Dermis blood vessel endothelial cell (primary cell): ENCODE data around the gene ANP32E. TPM values are rescaled to one million over a fixed set of nuclear protein-coding genes. Genes with fewer than 3 reads are reported as not detected.
"Not testable (repeated sequence)": the region's sequence is repeated elsewhere in the genome, so short reads cannot be mapped to it uniquely, and the experiment has no call there.

Source experiments
- DNase-seq: peaks from one replicate; pipeline ENCODE4 v3.0.0; 2010
- total RNA-seq: library from RNA; depleted of rRNA; stranded (reverse); fragments of >200 nt; gene quantifications from 2 replicates; pipeline ENCODE4 v1.2.3, GENCODE V29; 2014

Gene ANP32E
- total RNA-seq, 1 donor from 2014 or later, result 18.2 TPM

DNA sequence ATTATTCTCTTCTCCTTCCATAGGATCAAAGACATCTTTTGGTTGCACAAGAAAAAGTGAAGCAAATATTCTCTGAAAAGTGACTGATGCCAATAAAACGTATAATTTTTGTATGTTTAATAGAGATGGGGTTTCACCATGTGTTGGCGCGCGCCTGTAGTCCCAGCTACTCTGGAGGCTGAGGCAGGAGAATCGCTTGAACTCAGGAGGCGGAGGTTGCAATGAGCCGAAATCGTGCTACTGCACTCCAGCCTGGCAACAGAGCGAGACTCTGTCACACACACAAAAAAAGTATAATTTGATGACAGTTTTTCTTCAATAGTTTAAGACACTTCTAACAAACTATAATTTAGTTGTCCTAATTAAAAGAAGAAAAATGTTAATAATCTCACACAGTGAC lies 23.8 kb downstream of the ANP32E start:
- DNase-seq, result no peak

DNA sequence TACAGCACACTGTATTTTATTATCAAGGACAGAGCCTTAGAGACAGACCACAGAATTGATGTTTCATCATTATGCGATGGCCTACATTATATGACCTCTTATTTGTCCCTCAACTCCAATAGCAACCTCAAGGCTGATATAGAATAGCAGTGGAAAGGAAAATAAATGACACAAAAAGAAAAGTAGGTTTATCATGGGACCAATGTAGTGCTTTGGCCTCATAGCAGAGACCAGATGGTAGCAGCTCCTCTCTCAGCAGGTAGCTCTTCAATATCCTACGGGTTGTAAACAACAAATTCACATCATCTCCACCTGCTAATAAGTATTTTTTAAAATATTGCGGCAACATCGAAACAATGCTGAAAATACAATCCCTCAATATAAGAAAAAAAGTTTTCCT lies 25.2 kb downstream of the ANP32E start:
- no peak for DNase-seq

DNA sequence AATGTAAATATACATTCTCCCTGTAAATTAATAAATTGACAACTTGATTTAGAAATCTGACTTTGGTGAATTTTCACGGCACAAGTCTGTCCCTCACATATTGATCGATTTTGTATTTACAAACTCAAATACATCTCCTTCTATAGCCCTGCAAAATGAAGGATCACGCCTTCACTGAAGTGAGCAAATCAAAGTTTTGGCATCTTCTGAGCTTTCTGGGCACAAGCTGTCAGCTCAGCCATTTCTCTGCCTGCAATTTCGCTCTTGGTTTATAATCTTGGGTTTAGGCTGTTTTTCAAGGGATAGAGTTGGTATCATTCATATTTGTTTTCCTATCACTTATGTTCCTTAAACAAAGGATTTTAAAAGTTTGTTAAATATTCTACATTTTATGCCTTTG lies 25.8 kb downstream of the ANP32E start:
- DNase-seq, result no peak

DNA sequence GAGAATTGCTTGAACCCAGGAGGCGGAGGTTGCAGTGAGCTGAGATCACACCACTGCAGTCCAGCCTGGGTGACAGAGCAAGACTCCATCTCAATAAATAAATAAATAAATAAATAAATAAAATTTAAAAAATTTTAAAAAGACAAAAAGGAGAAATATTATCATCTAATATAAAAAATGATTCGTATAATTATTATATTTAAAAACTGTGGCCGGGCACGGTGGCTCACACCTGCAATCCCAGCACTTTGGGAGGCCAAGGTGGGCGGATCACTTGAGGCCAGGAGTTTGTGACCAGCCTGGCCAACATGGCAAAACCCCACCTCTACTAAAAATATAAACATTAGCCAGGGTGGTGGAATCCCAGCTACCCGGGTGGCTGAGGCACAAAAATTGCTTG lies 27.5 kb downstream of the ANP32E start:
- DNase-seq, result not testable (repeated sequence)

DNA sequence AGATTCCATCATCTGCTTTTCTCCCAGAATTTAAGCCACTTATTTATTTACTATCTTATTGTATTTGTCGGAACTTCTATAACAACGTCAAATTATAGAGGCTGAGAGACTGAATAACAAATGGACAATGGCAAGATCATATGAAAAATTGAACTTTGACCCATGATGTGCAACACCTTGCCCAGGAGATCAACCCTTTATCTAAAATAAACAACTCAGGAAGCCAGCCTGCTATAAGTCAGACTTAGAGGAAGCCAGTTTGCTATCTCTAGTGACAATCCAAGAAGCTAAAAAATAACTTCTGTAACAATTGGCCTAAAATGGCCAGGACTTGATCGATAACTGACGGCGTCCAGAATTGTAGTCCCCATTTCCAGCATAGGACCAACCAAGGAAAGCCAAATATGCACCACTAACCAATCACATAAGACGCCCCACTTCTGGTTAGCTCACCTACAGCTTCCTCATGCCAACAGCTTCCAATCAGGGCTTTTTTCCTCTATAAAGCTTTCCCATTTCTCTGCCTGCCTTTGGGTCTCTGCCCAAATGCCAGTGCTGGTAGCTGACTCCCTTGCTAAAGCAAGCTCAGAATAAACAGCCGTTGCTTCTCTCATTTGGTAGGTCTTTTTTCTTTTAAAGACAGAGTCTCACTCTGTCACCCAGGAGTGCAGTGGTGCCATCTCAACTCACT lies 28.5 kb downstream of the ANP32E start:
- DNase-seq, result no peak

DNA sequence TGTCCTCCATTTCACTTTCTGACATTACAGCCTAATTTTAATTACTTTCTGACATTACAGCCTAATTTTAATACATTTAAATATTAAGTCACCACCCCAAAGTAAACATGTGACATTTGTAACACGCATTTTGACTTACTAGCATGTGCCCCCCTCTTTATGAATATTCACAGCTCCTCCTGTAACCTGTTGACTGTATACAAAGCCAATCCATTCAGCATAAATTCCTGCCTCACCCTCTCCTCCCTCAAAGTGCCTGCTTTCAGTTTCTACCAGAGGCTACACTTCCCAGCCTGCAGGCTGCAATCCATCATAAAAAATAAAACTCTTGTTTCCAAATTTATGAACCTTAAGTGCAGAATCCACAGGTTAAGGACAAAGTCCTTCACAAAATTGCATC lies 39.5 kb downstream of the ANP32E start:
- no peak for DNase-seq

DNA sequence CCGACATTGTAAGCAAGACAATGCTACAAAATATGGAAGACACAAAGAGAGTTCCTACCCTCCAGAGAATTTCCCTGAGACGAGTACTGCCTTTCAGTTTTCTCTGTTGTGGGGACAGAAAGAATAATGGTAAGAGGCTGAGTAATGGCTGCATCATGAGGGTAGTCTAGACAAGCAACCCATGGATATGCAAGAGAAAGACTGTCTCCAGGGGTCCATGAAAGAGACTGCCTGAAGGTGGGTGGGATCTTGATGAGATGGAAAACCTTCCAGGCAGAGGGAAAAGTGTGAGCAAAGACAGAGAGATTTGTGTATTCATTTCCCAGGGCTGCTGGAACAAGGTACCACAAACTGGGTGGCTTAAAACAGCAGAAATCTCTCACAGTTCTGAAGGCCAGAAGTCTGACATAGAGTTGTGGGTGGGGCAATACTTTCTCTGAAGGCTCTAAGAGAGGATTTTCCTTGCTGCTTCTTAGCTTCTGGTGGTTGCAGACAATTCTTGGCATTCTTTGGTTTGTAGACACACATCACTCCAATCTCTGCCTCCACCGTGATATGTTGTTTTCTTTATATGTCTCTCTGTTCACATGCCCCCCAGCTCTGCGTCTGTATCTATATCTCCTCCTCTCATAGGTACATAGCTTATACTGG lies 41.4 kb downstream of the ANP32E start:
- DNase-seq, result no peak

DNA sequence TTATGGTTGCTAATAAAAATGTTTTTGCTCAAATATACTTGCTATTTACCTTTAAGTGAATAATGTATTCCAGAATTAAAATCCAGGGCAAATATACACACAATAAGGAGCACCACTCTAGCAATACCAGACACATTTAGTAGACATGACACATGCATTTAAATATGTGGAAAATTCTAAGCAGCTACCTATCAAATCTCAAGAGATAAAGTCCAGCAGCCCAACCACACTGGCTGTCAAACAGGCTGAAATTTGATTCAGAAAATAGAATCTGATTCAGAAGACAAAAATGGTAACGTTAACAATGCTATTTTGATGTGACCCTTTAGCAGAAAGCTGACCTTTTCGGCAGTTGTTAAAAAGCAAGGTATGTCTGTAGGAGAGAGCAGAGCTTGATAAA lies 43.9 kb downstream of the ANP32E start:
- no peak for DNase-seq

DNA sequence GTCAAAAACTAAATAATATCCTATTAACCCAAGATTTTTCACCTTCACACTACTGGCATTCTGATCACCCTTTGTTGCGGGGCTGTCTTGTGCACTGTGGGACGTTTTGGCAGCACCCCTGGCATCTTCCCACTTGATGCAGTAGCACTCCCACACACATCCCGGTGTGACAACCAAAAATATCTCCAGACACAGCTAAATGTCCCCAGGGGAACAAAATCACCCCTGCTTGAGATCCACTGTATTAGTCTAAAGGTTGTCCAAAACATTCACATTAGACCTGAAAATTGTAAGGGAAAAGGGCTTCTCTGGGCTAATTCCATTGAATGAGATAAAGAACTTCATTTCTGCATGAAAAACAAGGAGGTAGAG lies 48.4 kb downstream of the ANP32E start:
- DNase-seq, result no peak

DNA sequence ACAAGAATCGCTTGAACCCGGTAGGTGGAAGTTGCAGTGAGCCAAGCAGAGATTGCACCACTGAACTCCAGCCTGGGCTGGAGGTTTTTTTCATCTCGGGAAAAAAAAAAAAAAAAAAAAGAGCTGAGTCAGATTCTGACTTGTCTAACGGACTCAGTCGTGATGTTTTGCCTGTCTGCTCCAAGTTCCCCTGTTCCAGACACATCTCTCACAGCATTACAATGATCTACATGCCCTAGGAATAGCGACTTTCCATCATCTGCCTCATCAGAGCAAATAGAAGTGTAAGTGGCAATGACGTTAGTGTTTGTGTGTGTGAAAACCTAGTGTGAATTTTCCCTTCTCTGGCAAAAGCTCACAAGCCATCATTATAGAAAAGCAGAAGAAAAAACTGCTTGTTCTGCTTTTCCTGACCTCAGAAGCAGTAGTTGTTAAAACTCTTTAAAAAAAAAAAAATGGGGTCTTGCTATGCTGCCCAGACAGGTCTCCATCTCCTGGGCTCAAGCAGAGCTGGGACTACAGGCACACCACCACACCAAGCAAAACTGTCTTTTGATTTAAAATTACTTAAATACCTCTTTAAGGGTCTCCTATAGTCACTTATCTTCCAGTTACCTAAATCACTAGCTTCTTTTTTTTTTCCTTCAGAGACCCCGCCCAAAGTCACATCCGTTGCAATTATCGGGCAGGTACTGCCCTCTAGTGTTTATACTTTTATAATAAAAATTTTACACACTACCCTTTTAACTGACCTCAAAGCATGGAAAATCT lies 48.9 kb downstream of the ANP32E start:
- peak; percentile 51 for DNase-seq

DNA sequence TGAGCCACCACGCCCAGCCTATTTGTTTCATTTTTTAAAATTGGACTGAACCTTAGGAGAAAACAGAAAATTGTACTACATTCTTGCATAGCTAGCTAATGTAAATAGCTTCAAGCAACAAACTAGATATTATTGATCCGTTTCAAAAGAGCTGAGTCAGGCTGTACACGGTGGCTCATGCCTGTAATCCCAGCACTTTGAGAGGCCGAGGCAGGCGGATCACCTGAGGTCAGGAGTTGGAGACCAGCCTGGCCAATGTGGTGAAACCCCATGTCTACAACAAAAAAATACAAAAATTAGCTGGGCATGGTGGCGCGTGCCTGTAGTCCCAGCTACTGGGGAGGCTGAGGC lies 49.5 kb downstream of the ANP32E start:
- DNase-seq, result not testable (repeated sequence)

DNA sequence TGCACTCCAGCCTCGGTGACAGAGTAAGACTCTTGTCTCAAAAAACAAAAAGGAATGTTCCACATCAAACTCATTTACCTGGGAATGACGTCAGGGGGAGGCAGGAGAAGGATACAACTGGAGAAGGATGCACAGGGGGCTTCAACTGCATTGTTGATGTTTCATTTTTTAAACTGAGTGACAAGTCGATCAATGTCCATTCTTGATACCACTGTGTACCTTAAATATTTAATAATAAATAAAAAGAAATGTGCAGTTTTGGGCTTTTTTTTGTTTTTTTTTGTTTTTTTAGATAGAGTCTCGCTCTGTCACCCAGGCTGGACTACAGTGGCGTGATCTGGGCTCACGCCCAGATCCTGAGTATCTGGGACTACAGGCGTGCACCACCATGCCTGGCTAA lies 50.4 kb downstream of the ANP32E start:
- no peak for DNase-seq

DNA sequence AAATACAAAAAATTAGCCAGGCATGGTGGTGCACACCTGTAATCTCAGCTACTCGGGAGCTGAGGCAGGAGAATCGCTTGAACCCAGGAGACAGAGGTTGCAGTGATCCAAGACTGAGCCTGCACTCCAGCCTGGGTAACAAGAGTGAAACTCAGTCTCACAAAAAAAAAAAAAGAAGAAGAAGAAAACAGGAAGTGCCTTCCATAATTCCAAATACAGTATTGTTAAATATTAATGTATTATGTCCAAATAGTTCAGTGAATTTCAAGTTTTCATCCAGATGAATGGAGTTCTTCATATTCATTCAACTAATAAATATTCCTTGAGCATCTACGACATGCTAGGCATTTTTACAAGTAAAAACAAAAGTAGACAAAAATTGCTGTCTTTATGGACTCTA lies 52.9 kb downstream of the ANP32E start:
- no peak for DNase-seq

DNA sequence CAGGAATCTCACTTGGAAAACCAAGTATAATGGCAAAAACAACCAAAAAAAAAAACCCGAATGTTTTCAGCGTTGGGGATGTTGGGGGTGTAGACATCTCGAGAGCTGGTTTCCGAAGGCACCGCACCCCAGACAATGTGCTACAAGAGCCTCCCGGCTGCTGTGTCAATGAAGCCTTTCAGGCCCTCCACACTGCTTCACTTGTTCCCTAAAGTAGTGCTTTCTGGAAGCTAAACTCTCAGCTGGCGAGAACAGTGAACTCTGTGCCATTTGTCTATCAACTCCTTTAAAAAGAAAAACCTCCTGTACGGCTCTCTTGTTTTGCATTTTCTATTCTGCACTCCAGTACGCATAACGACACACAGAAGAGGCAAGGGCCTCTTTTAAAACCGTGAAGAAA lies 53.7 kb downstream of the ANP32E start:
- no peak for DNase-seq

DNA sequence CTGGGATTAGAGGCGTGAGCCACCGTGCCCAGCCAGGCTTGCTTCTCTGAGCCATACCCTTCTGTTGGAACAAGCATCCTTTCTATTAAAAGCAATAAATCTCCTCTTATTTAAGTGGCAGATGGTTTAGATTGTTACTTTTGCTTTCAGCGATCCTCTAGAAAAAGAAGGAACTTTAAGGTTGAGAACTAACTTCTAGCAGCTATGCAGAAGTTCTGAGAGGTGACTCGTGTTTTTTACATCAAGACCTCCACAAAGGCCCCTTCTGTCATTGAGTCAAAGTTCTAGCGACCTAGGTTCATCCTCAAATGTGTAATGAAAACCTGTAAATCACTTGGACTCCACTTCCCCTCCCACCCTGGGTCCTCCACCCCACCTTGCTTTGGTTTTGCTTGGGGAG lies 55.4 kb downstream of the ANP32E start:
- DNase-seq, result no peak

DNA sequence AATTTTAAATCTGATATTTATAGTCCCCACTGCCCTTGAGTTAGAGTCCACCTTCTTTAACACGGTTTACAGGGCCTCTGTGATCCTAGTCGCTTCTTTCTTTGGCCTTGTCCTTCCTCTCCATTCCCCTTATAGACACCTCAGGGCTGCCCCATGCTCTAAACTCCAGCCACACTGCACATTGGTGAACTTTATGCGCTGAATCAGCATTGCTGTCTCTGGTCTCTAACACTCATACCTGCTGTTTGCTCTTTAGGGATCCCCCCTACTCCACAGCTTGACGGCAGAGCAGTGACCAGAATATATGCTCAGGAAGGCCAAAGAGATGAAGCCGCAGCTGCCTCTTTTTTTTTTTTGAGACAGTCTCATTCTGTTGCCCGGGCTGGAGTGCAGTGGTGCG lies 56.0 kb downstream of the ANP32E start:
- DNase-seq, result no peak

DNA sequence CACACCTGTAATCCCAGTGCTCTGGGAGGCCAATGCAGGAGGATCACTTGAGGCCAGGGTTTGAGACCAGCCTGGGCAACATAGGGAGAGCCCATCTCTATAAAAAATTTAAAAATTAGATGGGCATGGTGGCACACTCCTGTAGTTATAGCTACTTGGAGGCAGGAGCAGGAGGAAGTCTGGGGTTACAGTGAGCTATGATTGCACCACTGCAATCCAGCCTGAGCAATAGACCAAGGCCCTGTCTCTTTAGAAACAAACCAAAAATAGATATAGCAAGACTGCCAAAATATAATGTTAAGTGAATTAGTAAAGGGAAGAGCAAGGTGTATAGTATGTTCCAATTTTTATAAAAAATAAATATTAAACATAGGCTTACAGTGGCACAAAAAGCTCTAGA lies 57.4 kb downstream of the ANP32E start:
- no peak for DNase-seq

DNA sequence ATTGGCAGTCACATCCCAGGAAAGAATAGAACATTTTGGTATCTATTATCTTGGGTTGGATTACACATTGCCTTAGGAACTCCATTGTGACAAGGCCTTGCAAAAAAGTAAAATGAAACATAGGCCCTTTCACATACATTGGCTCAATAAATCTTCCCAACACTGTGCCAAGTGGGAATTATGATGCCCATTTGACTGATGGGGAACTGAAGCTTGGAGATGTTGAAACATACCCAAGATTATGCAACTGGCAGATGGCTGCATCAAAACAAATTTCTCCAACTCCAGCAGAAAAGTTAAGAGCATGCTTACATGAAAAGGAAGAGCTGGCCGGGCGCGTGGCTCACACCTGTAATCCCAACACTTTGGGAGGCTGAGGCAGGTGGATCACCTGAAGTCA lies 59.3 kb downstream of the ANP32E start:
- DNase-seq, result no peak

DNA sequence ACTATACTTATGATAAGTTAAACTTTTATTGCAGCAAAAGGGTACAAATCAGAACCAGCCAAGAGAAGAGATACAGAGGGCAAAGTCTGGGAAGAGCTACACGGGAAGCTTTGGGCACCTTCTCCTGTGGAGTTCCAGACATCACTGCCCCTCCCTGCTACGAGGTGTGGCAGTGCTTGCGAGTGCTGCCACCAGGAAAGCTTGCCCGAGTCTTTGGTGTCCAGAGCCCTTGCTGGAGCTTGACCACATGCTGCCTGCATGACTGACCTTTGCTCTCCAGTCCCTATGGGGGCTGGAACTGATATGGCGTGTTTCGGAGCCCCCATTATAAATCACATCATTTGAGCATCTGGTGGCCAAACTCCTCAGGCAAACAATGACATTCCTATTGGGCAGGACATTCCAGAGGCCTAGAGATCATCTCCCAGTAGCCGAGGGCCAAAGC lies 62.7 kb downstream of the ANP32E start:
- DNase-seq, result no peak

DNA sequence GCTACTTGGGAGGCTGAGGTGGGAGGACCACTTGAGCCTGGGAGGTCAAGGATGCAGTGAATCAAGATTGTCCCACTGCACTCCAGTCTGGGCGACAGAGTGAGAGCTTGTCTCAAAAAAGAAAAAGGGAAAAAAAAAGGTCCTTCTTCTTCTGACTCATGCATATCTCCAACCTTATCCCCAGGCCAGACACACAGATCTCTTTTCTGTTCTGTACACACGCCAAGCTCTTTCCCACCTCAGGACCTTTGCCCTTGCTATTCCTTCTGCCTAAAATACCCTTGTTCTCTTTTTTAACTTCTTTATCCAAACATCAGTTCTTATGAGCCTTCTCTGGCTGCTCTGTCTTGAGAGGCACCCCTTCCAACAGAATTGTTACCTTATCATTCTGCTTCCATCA lies 64.1 kb downstream of the ANP32E start:
- DNase-seq, result no peak

DNA sequence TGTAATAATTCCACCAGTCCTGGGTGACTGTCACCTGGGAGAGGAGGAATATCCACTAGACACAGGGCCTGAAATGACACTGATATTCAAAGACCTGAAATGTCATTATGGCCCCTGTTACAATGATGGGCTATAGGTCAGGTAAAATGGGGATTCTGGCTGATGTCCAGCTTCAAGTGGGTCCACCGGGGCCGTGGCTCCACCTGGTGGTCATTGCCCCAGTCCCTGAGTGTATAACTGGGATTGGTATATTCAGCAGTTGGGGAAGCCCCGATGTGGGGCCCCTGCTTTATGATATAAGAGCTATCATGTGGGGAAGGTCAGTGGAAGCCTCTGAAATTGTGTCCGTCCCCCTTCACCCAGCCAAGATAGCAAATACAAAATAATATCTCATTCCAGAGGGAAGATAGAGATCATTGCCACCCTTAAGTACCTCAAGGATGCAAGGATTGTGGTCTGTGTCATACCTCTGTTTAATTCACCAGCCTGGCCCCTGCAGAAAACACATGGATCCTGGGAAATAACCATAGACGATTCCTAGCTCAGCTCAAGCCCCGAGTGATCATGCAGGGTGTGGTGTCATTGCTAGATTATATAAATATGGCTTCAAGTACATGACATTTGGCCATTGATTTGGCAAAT lies 66.8 kb downstream of the ANP32E start:
- DNase-seq, result peak; percentile 84
